NT2/D1 (cell line): Measurements from ENCODE around the gene LTN1.

Source experiments
- SUZ12 ChIP-seq: IDR thresholded peaks from 2 replicates; pipeline ENCODE4 v1.6.1; 2011; ENCODE audit not compliant: insufficient read length, insufficient read depth; ENCODE audit errors: extremely low read depth
- YY1 ChIP-seq: IDR thresholded peaks from 2 replicates; pipeline ENCODE4 v1.6.1; 2011; ENCODE audit not compliant: insufficient read length, insufficient read depth
- ZNF274 ChIP-seq: IDR thresholded peaks from 2 replicates; pipeline ENCODE4 v1.6.1; 2011; ENCODE audit warnings: mild to moderate bottlenecking, low read depth, low read length

- TF ChIP-seq YY1: no peak
- TF ChIP-seq ZNF274: no peak
- TF ChIP-seq SUZ12: no peak
Measured at GRCh38 chr21:28952686-28953085, 40.0 kb downstream of the LTN1 start.
